Upper lobe of left lung (tissue), 6 donors: Measurements from ENCODE around the gene TST. TPM values are rescaled to one million over a fixed set of nuclear protein-coding genes. Genes with fewer than 3 reads are reported as not detected.
"Not testable (repeated sequence)": the region's sequence is repeated elsewhere in the genome, so short reads cannot be mapped to it uniquely, and the experiment has no call there.

ENCODE experiments used
- ATAC-seq, 2 donors: fragments of 200-7000 bp; cut with Tn5 transposase; one replicate each; pipeline ENCODE4 v1.9.1; 2022; ENCODE audit warnings: mild to moderate bottlenecking in 2 of 2, moderate library complexity in 2 of 2; ENCODE audit not compliant: low FRiP score in 2 of 2
- DNase-seq, 2 donors: peaks; one replicate each; pipeline ENCODE4 v3.0.0-alpha.2; 2019 to 2020
- H3K27ac ChIP-seq, 4 donors: fragments of 200-600 bp; sonication (generic); one replicate each; pipeline ENCODE4 v1.5.1; 2016 to 2019
- H3K27me3 ChIP-seq, 4 donors: fragments of 200-600 bp; sonication (generic); one replicate each; pipeline ENCODE4 v1.5.1; 2017 to 2019
- H3K36me3 ChIP-seq, 4 donors: fragments of 200-600 bp; sonication (generic); one replicate each; pipeline ENCODE4 v1.5.1; 2016 to 2019
- H3K4me1 ChIP-seq, 4 donors: fragments of 200-600 bp; sonication (generic); one replicate each; pipeline ENCODE4 v1.5.1; 2018 to 2019
- H3K4me3 ChIP-seq, 4 donors: fragments of 200-600 bp; sonication (generic); one replicate each; pipeline ENCODE4 v1.5.1; 2017 to 2019; ENCODE audit warnings: mild to moderate bottlenecking in 2 of 4, moderate library complexity in 1 of 4
- H3K9me3 ChIP-seq, 4 donors: fragments of 200-600 bp; sonication (generic); one replicate each; pipeline ENCODE4 v1.5.1; 2018 to 2019
- CTCF ChIP-seq, 6 experiments: fragments of 450-650 bp in 4 of 6; fragments of 200-600 bp in 2 of 6; sonication (generic) in 2 of 6; IDR thresholded peaks; one replicate each; pipeline ENCODE4 v1.5.1; 2016 to 2019; ENCODE audit warnings: antibody characterized with exemption in 6 of 6
- EP300 ChIP-seq, 4 donors: sonication (generic); formaldehyde crosslinking; IDR thresholded peaks; one replicate each; pipeline ENCODE4 v1.5.1; 2017; ENCODE audit warnings: antibody characterized with exemption in 4 of 4, control low read depth in 2 of 4
- POLR2A ChIP-seq, 4 donors: fragments of 450-650 bp; IDR thresholded peaks; one replicate each; pipeline ENCODE4 v1.5.1; 2016 to 2017; ENCODE audit warnings: antibody characterized with exemption in 4 of 4, mild to moderate bottlenecking in 2 of 4
- POLR2AphosphoS5 ChIP-seq, 2 donors: sonication (generic); formaldehyde crosslinking; IDR thresholded peaks; one replicate each; pipeline ENCODE4 v1.5.1; 2017; ENCODE audit warnings: antibody characterized with exemption in 2 of 2
- WGBS, 2 donors: methylation state at CpG; one replicate each; pipeline ENCODE4 v1.1.5; 2017 to 2018; 5-methylcytosine and 5-hydroxymethylcytosine counted together
- total RNA-seq, 6 donors: library from RNA; depleted of rRNA in 4 of 6; stranded (reverse); fragments of >200 nt in 4 of 6; gene quantifications; one replicate each; pipeline versions ENCODE4 v1.1.0 to v1.2.1, GENCODE V29; 2016 to 2021
- donor health status: DM: no; HTN: no; CAD: no; lungs with moderate emphysema.
- donor health status: DM: no; HTN: yes; CAD: no; lungs with severe emphysema.

TST gene
- total RNA-seq, 6 donors from 2014 or later: 43.0 to 78.1 (median 70.2) TPM

DNA sequence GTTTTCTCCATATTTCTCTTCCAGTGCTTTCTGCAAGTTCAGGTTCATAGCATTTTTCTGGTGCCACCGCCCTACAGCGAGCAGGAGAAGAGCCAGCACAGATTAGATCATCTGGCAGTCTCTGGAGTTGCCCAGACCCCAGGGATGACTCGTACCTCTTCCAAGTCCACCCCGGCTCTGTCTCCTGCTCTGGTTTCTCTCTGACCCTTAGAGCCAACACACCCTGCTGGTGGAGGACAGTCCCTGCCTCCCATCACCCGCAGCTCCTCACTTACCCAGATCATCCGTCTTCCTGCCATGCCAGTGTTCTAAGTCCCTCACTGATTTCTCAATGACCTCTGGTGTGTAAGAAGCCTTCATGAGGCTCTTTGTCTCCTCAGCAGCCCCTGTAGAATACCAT is 28.0 kb downstream of the TST start:
- DNase-seq: no peak
- Histone ChIP-seq H3K4me3 (no peak overlapping the region), H3K27ac (no peak overlapping the region), H3K27me3 (no peaks in the 10 kb centered on the region), H3K4me1 (no peaks in the 10 kb centered on the region), H3K9me3 (peaks cover 3 to 5% (median 4%) of the 10 kb centered on the region in 4 donors), H3K36me3 (no peaks in the 10 kb centered on the region)
- no peak for TF ChIP-seq EP300 (IDR thresholded peaks at IDR 0.05)
- TF ChIP-seq CTCF (IDR thresholded peaks at IDR 0.05): no peak
- no peak for TF ChIP-seq POLR2A (IDR thresholded peaks at IDR 0.05)
- WGBS, 2 donors: 70 to 74% methylated on average over 6 of the region's 6 CpGs
- ATAC-seq: no peak

- Histone ChIP-seq H3K4me3 (no peak overlapping the region), H3K27me3 (no peaks in the 10 kb centered on the region), H3K36me3 (no peaks in the 10 kb centered on the region), H3K9me3 (peaks cover 10 to 12% (median 11%) of the 10 kb centered on the region in 4 donors), H3K4me1 (no peaks in the 10 kb centered on the region), H3K27ac (no peak overlapping the region)
- 72 to 82% methylated on average over 6 of the region's 6 CpGs for WGBS, 2 donors
- no peak for TF ChIP-seq POLR2A (IDR thresholded peaks at IDR 0.05)
- TF ChIP-seq EP300 (IDR thresholded peaks at IDR 0.05): no peak
- no peak for TF ChIP-seq CTCF (IDR thresholded peaks at IDR 0.05)
- TF ChIP-seq POLR2AphosphoS5 (IDR thresholded peaks at IDR 0.05): no peak
- ATAC-seq (no peak), DNase-seq (no peak)
These were observed 28.8 kb downstream of the TST start for GRCh38 chr22:36990457-36990856.

GRCh38 chr22:36989012-36989411 is 30.2 kb downstream of the TST start:
- ATAC-seq, H3K27me3 ChIP-seq, H3K4me3 ChIP-seq, H3K4me1 ChIP-seq, DNase-seq, H3K27ac ChIP-seq, H3K36me3 ChIP-seq: not testable (repeated sequence)
- H3K9me3 ChIP-seq: peaks cover 10 to 15% (median 13%) of the 10 kb centered on the region in 4 donors
- 94 to 96% methylated on average over 4 of the region's 4 CpGs for WGBS, 2 donors

GRCh38 chr22:36988075-36988832 is 31.0 kb downstream of the TST start:
- no peaks in the 10 kb centered on the region for H3K36me3 ChIP-seq
- ATAC-seq: no peak
- no peak overlapping the region for H3K27ac ChIP-seq
- H3K27me3 ChIP-seq: no peaks in the 10 kb centered on the region
- WGBS, 2 donors: 74 to 77% methylated on average over 12 of the region's 12 CpGs
- DNase-seq: no peak
- no peaks in the 10 kb centered on the region for H3K4me1 ChIP-seq
- TF ChIP-seq EP300 (IDR thresholded peaks at IDR 0.05): no peak
- no peak for TF ChIP-seq POLR2AphosphoS5 (IDR thresholded peaks at IDR 0.05)
- no peak for TF ChIP-seq CTCF (IDR thresholded peaks at IDR 0.05)
- TF ChIP-seq POLR2A (IDR thresholded peaks at IDR 0.05): no peak
- peaks cover 10 to 15% (median 13%) of the 10 kb centered on the region in 4 donors for H3K9me3 ChIP-seq
- H3K4me3 ChIP-seq: no peak overlapping the region

GRCh38 chr22:36986242-36986821 is 32.9 kb downstream of the TST start:
- H3K4me3 ChIP-seq: no peak overlapping the region
- H3K27me3 ChIP-seq: no peaks in the 10 kb centered on the region
- 54 to 63% methylated on average over 8 of the region's 8 CpGs for WGBS, 2 donors
- DNase-seq: no peak
- no peak overlapping the region for H3K27ac ChIP-seq
- peak; percentile 30 to 46 (median 40) for TF ChIP-seq CTCF (IDR thresholded peaks at IDR 0.05)
- no peak for TF ChIP-seq POLR2A (IDR thresholded peaks at IDR 0.05)
- H3K9me3 ChIP-seq: peaks cover 10 to 15% (median 13%) of the 10 kb centered on the region in 4 donors
- H3K4me1 ChIP-seq: no peaks in the 10 kb centered on the region
- no peak for ATAC-seq
- H3K36me3 ChIP-seq: no peaks in the 10 kb centered on the region
